GM19328 (cell line): Measurements from ENCODE around the gene AEBP1.
A peak's percentile ranks its signal among the peaks of the same experiment; 100 is the strongest.

Experiments used
- ATAC-seq: cut with Tn5 transposase; IDR thresholded peaks from one replicate; pipeline ENCODE4 v1.9.1; 2021; ENCODE audit warnings: mild to moderate bottlenecking, moderate library complexity; ENCODE audit not compliant: unreplicated experiment

AEBP1 gene

GRCh38 chr7:44103923-44104859 is at the start of gene AEBP1:
AEBP1 (plus strand) TSS chr7:44104345; CDS start chr7:44104666, 321 bp downstream.
- ATAC-seq, result no peak

GRCh38 chr7:44056681-44057080 is 47.5 kb upstream of the AEBP1 start:
- ATAC-seq, result no peak

GRCh38 chr7:44057181-44057848 is 46.8 kb upstream of the AEBP1 start:
- no peak for ATAC-seq

- no peak for ATAC-seq
These were observed 46.0 kb upstream of the AEBP1 start for GRCh38 chr7:44057849-44058758.

- ATAC-seq, result no peak
These were observed 45.4 kb upstream of the AEBP1 start for GRCh38 chr7:44058759-44059218.

GRCh38 chr7:44059219-44060090 is 44.7 kb upstream of the AEBP1 start:
- ATAC-seq, result peak; percentile 57

GRCh38 chr7:44060091-44060947 is 43.8 kb upstream of the AEBP1 start:
- ATAC-seq, result no peak

GRCh38 chr7:44060948-44061644 is 43.0 kb upstream of the AEBP1 start:
- no peak for ATAC-seq

- no peak for ATAC-seq
These were observed 42.4 kb upstream of the AEBP1 start for GRCh38 chr7:44061645-44062179.

GRCh38 chr7:44062180-44062902 is 41.8 kb upstream of the AEBP1 start:
- no peak for ATAC-seq

- no peak for ATAC-seq
These were observed 41.2 kb upstream of the AEBP1 start for GRCh38 chr7:44062903-44063295.

GRCh38 chr7:44063547-44063893 is 40.6 kb upstream of the AEBP1 start:
- ATAC-seq, result no peak

- no peak for ATAC-seq
These were observed 40.1 kb upstream of the AEBP1 start for GRCh38 chr7:44063894-44064651.

- no peak for ATAC-seq
These were observed 39.2 kb upstream of the AEBP1 start for GRCh38 chr7:44064791-44065430.

- no peak for ATAC-seq
These were observed 38.6 kb upstream of the AEBP1 start, which contains the start of gene PGAM2 for GRCh38 chr7:44065431-44066110. PGAM2 (minus strand) TSS chr7:44065567; CDS start chr7:44065529, 38 bp downstream.

GRCh38 chr7:44066111-44066460 is 38.1 kb upstream of the AEBP1 start:
- ATAC-seq, result no peak
